T-cell (primary cell): Measurements from ENCODE around the gene LGALS7B. TPM values are rescaled to one million over a fixed set of nuclear protein-coding genes. Genes with fewer than 3 reads are reported as not detected.

Experiments used
- ATAC-seq, 4 experiments: fragments of 200-7000 bp in 3 of 4; fragments of 150-1000 bp in 1 of 4; cut with Tn5 transposase; replicated peaks in 1 of 4; 1 replicate in 3 of 4; 2 replicates in 1 of 4; pipeline ENCODE4 v1.10.0; 2021; ENCODE audit warnings: moderate library complexity in 3 of 4, mild to moderate bottlenecking in 2 of 4, moderate number of reproducible peaks in 1 of 4
- CTCF ChIA-PET, 2 donors: fragments of 300-600 bp; sonication (Branson Sonifier 250); formaldehyde crosslinking; loops; one replicate each; lab custom pipeline; 2022; ENCODE audit warnings: antibody characterized with exemption in 2 of 2; lab: Charles Lee
- POLR2A ChIA-PET, 2 donors: fragments of 300-600 bp; sonication (Branson Sonifier 250); formaldehyde crosslinking; loops; one replicate each; lab custom pipeline; 2022; ENCODE audit warnings: antibody characterized with exemption in 2 of 2; lab: Charles Lee
- DNase-seq, 35 experiments: peaks; one replicate each; pipeline versions ENCODE4 v3.0.0 to v3.0.0-alpha.2; 2013 to 2023
- H3K27ac ChIP-seq: one replicate; pipeline ENCODE4 v1.5.1; 2013; ENCODE audit warnings: low read length
- H3K27me3 ChIP-seq, 2 experiments: replicated peaks in 1 of 2; 1 replicate in 1 of 2; 2 replicates in 1 of 2; pipeline versions ENCODE4 v1.6.1 to v1.7.0; 2013; ENCODE audit warnings: low read length in 1 of 2, mixed read lengths in 1 of 2; ENCODE audit not compliant: control insufficient read depth in 2 of 2, insufficient read depth in 2 of 2; ENCODE audit errors: extremely low read depth in 1 of 2
- H3K36me3 ChIP-seq, 2 donors: 1 replicate in 1 of 2; 2 replicates in 1 of 2; pipeline versions ENCODE4 v1.6.1 to v1.7.0; 2013; ENCODE audit warnings: low read length in 1 of 2; ENCODE audit not compliant: control insufficient read depth in 2 of 2, insufficient read depth in 1 of 2; ENCODE audit errors: extremely low read depth in 1 of 2
- H3K4me1 ChIP-seq, 2 experiments: 1 replicate in 1 of 2; 2 replicates in 1 of 2; pipeline versions ENCODE4 v1.6.1 to v1.7.0; 2013; ENCODE audit warnings: low read length in 2 of 2, mixed read lengths in 1 of 2; ENCODE audit not compliant: insufficient read depth in 2 of 2, control insufficient read depth in 1 of 2; ENCODE audit errors: extremely low read depth in 1 of 2
- H3K4me3 ChIP-seq, 2 donors: 1 replicate in 1 of 2; 2 replicates in 1 of 2; pipeline versions ENCODE4 v1.5.1 to v1.7.0; 2013; ENCODE audit warnings: mild to moderate bottlenecking in 2 of 2, low read length in 1 of 2, moderate library complexity in 1 of 2; ENCODE audit not compliant: control insufficient read depth in 1 of 2; ENCODE audit errors: extremely low read depth in 1 of 2
- H3K9me3 ChIP-seq: 2 replicates; pipeline ENCODE4 v1.7.0; 2013
- H3K27ac Mint-ChIP-seq, 2 donors: one replicate each; pipeline ENCODE4 v1.8.0; 2020 to 2021; ENCODE audit warnings: mild to moderate bottlenecking in 2 of 2, mixed read lengths in 2 of 2
- H3K27me3 Mint-ChIP-seq, 2 donors: one replicate each; pipeline ENCODE4 v1.8.0; 2021 to 2022; ENCODE audit warnings: mixed read lengths in 2 of 2
- H3K36me3 Mint-ChIP-seq: one replicate; pipeline ENCODE4 v1.8.0; 2021; ENCODE audit warnings: mixed read lengths
- H3K4me1 Mint-ChIP-seq, 3 donors: one replicate each; pipeline ENCODE4 v1.8.0; 2020 to 2022; ENCODE audit warnings: mixed read lengths in 3 of 3, mild to moderate bottlenecking in 1 of 3
- H3K4me3 Mint-ChIP-seq, 3 donors: one replicate each; pipeline ENCODE4 v1.8.0; 2020 to 2022; ENCODE audit warnings: mild to moderate bottlenecking in 3 of 3, mixed read lengths in 3 of 3, moderate library complexity in 3 of 3
- H3K9me3 Mint-ChIP-seq, 3 donors: one replicate each; pipeline ENCODE4 v1.8.0; 2020 to 2022; ENCODE audit warnings: mixed read lengths in 3 of 3
- WGBS: methylation state at CpG from one replicate; pipeline ENCODE4 v1.1.5; 2013; ENCODE audit warnings: missing lambda C conversion rate; ENCODE audit not compliant: insufficient coverage; 5-methylcytosine and 5-hydroxymethylcytosine counted together
- total RNA-seq, 35 experiments: library from RNA in 6 of 35; stranded (reverse) in 6 of 35; fragments of 120-200 nt in 1 of 35; gene quantifications; one replicate each; pipeline versions ENCODE4 v1.2.1 to v1.2.4 and lab custom pipeline; 2013 to 2026

Gene LGALS7B
- total RNA-seq, 5 donors from 2014 or later (not counting 1 experiment from before 2014, with no cell fraction given) = not detected

DNA sequence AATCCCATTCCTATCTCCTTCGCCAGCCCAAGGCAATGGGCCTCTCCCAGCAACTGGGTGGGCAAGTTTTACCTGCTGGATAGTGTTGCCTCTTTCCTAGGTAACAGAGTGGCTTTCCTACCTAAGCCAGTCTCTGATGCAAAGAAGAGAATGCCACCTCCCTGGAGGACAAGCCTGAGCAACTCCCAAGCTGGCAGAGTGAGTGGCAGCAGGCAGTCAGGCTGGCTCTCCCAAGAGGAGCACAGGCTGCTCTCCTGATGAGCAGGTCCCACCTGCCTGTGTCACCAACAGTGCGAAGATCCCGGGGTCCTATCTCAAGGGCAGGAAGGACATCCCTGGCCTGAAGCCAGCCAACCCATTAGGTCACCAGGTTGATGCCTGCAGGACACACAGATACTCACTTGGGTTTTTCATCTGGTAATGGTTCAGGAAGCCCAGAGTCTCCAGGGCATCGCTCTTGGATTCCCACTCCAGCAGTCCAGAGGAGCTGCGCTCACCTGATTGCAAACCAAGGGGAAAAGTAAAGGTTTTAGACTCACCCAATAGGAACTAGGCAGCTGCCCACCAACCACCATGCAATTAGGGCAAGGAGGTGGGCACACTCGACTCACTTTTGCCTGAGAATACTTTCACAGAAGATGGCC, 48.1 kb downstream of the LGALS7B start:
- ATAC-seq (no peak), DNase-seq (no peak)
- 93% methylated on average over 4 of the region's 6 CpGs for WGBS
- Mint-ChIP-seq H3K27me3 (no peaks in the 10 kb centered on the region), H3K9me3 (no peaks in the 10 kb centered on the region), H3K36me3 (peaks cover 48% of the 10 kb centered on the region), H3K4me3 (no peak overlapping the region), H3K4me1 (peaks cover 20 to 38% (median 38%) of the 10 kb centered on the region in 3 donors), H3K27ac (peak overlapping the region in 1 of 2 donors; percentile 48)
- CTCF ChIA-PET = no interaction called here
- Histone ChIP-seq H3K36me3 (peaks cover 23 to 60% of the 10 kb centered on the region in 2 donors), H3K4me3 (no peak overlapping the region), H3K9me3 (no peaks in the 10 kb centered on the region), H3K27me3 (no peaks in the 10 kb centered on the region), H3K4me1 (peaks cover 9 to 42% of the 10 kb centered on the region in 2 experiments), H3K27ac (no peak overlapping the region)
- POLR2A ChIA-PET = interaction anchor here in 1 of 2 donors (0.6 kb wide), 1 partner anchor 20 kb away, joined by 3 read pairs; no protein-coding TSS in a partner anchor

DNA sequence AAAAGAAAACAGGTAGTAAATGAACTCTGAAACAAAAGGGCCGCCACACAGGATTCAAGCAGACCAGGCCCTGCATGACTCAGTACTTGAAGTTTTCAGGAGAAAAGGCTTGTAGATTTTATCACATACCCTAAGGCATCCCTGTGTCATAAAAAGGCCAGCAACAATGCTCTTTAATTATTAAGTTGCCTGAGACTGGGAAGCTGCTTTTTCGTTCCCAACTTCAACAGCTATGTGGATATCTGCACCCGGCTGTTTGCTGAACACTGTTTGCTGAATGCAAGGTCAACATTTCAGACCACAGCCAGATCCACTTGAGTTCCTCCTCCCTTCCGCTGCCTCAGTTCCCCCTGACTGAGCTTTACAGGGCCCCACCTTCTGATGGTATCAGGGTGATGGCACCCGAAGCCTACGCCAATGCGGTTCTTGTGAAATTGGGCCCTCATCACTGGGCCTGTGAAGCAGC, 48.7 kb downstream of the LGALS7B start:
- no peak overlapping the region for H3K4me3 Mint-ChIP-seq
- Histone ChIP-seq H3K27me3 (no peaks in the 10 kb centered on the region), H3K4me3 (no peak overlapping the region), H3K4me1 (peaks cover 11 to 42% of the 10 kb centered on the region in 2 experiments), H3K9me3 (no peaks in the 10 kb centered on the region), H3K27ac (no peak overlapping the region), H3K36me3 (peaks cover 23 to 63% of the 10 kb centered on the region in 2 donors)
- ATAC-seq (no peak), DNase-seq (no peak)
- WGBS = 98% methylated on average over 6 of the region's 7 CpGs
- no peaks in the 10 kb centered on the region for H3K27me3 Mint-ChIP-seq
- no peaks in the 10 kb centered on the region for H3K9me3 Mint-ChIP-seq
- H3K36me3 Mint-ChIP-seq = peaks cover 53% of the 10 kb centered on the region
- peak overlapping the region in 1 of 2 donors; percentile 48 for H3K27ac Mint-ChIP-seq
- CTCF ChIA-PET = no interaction called here
- POLR2A ChIA-PET = interaction anchor here in 1 of 2 donors (0.6 kb wide), 1 partner anchor 19 kb away, joined by 3 read pairs; no protein-coding TSS in a partner anchor
- peaks cover 22 to 42% (median 41%) of the 10 kb centered on the region in 3 donors for H3K4me1 Mint-ChIP-seq

DNA sequence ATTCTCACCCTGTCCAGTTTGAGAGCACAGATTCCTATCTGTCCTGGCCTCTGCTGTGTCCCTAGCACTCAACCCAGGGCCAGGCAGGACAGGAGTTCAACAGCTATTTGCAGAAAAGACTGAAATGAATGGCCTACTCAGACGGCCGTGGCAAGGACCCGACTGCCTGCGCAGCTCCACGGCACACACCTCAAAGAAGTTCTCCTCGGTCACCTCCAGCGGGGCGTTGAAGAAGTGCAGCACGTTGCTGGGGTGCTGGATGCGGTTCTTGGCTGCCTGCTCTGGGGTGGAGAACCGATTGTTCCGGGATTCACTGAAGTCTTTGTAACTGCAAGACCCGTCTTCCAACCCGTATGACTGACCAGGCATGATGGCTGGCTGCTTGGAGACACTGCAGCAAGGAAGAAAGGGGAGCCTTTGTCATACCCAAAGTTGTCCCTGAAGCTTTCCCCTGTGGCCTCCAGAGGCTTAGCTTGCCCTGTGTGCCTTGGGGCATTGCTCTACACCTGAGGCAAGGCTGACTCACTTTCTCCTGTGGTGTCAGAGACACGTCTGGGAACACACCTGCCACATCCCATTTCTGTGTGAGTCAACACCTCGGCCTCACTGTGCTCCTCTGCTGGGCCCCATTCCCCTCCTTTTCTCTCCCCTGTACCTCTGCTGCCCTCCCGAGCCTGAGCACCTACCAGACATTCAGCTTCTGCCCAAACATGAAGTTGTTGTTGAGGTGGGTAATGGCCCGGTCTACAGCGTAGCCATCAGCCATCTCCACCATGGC, 49.4 kb downstream of the LGALS7B start:
- ATAC-seq = no peak
- Histone ChIP-seq H3K27me3 (no peaks in the 10 kb centered on the region), H3K27ac (no peak overlapping the region), H3K4me3 (no peak overlapping the region), H3K36me3 (peaks cover 23 to 70% of the 10 kb centered on the region in 2 donors), H3K4me1 (peaks cover 18 to 49% of the 10 kb centered on the region in 2 experiments), H3K9me3 (no peaks in the 10 kb centered on the region)
- Mint-ChIP-seq H3K36me3 (peaks cover 59% of the 10 kb centered on the region), H3K4me1 (peaks cover 29 to 48% (median 46%) of the 10 kb centered on the region in 3 donors), H3K27me3 (no peaks in the 10 kb centered on the region), H3K27ac (peak overlapping the region; percentile 28 to 69), H3K4me3 (no peak overlapping the region), H3K9me3 (no peaks in the 10 kb centered on the region)
- 89% methylated on average over 10 of the region's 19 CpGs for WGBS
- peak in 1 of 35 experiments; percentile 41 for DNase-seq
- ChIA-PET CTCF (interaction anchor here in 1 of 2 donors (0.6 kb wide), 1 partner anchor 42 kb away, joined by 8 read pairs; no protein-coding TSS in a partner anchor), POLR2A (no interaction called here)

DNA sequence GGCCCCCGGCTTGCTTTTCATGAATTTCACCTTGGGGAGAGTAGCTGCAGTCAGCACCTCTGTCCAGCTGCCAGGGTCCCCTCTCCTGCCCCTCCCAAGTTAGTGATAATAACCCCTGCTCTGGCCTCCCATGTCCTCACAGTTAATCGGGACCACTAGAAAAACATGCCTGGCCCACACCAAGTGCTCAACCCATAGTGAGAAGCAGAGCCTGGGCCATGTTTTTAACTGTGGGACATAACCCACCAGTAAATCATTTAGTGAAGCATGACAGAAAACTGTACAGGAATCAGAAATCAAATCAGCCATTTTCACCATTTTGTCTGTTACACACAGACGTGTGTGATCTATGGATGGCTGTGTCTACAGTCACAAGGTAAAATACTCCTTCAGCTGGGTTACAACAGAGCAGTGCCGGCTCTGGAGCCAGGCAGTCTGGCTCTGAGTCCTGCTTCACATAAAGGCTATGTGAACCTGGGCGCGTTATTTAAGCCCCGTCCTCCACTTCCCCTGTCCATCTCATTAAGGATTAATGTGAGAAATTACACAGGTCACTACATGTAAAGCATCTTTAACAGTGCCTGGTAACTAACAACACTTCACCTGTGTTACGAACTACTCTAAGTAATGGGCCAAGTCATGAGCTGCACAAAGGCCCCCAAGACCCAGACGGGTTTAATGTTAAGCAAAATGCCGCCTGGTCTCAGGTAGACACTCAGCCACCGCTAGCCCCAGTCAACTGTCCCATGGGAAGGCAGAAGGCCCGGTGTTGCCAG, 50.2 kb downstream of the LGALS7B start:
- H3K4me3 ChIP-seq = no peak overlapping the region
- Mint-ChIP-seq H3K27me3 (no peaks in the 10 kb centered on the region), H3K27ac (peak overlapping the region; percentile 28 to 69), H3K36me3 (peaks cover 66% of the 10 kb centered on the region), H3K4me1 (peaks cover 37 to 56% (median 54%) of the 10 kb centered on the region in 3 donors), H3K9me3 (no peaks in the 10 kb centered on the region), H3K4me3 (no peak overlapping the region)
- POLR2A ChIA-PET = no interaction called here
- CTCF ChIA-PET = interaction anchor here in 1 of 2 donors (0.6 kb wide), 1 partner anchor 42 kb away, joined by 8 read pairs; no protein-coding TSS in a partner anchor
- no peak overlapping the region for H3K27ac ChIP-seq
- H3K27me3 ChIP-seq = no peaks in the 10 kb centered on the region
- DNase-seq (no peak), ATAC-seq (no peak)
- no peaks in the 10 kb centered on the region for H3K9me3 ChIP-seq
- WGBS = 91% methylated on average over 4 of the region's 12 CpGs
- H3K36me3 ChIP-seq = peaks cover 23 to 78% of the 10 kb centered on the region in 2 donors
- H3K4me1 ChIP-seq = peaks cover 26 to 57% of the 10 kb centered on the region in 2 experiments

DNA sequence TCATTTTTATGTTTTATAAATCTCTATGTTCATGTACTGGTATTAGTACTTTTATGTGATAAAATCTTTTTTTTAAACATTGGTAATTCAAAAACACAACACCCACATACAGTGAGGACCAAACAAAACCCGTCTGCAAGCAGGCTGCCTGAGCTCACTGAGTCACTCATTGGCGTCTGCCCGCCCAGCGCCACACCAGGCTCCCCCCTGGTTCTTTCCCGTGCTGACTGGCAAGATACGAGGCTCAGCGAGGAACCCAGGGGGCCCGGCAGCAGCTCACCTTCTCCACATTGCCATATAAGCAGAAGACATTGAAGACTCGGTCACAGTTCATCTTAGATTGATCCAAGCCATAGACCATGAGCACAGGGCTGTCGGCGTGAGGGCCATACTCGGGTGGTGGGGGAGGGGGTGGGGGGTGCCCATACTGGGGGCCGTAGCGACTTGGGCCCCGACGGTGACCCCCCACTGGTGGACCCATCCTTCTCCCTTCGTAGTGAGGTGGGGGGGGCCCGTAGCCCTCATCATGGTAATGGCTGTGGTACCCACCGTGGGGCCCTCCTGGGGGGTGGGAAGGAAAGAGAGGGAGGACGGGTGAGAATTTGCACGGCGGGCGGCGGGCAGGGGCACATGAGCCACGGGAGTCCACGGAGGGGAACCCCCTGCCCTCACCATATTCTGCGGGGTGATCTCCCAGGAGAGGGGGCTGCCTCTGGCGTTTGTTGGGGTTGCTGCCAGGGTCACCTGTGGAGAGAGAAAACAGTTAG, 51.0 kb downstream of the LGALS7B start:
- Histone ChIP-seq H3K4me3 (no peak overlapping the region), H3K36me3 (peaks cover 20 to 86% of the 10 kb centered on the region in 2 donors), H3K9me3 (no peaks in the 10 kb centered on the region), H3K4me1 (peaks cover 28 to 65% of the 10 kb centered on the region in 2 experiments), H3K27me3 (no peaks in the 10 kb centered on the region), H3K27ac (no peak overlapping the region)
- Mint-ChIP-seq H3K36me3 (peaks cover 71% of the 10 kb centered on the region), H3K27ac (peak overlapping the region; percentile 66 to 68), H3K9me3 (no peaks in the 10 kb centered on the region), H3K4me3 (peak overlapping the region in 1 of 3 donors; percentile 97), H3K4me1 (peaks cover 45 to 64% (median 62%) of the 10 kb centered on the region in 3 donors), H3K27me3 (no peaks in the 10 kb centered on the region)
- 82% methylated on average over 4 of the region's 28 CpGs for WGBS
- no peak for DNase-seq
- no peak for ATAC-seq
- CTCF ChIA-PET = no interaction called here
- POLR2A ChIA-PET = interaction anchor here in 1 of 2 donors (0.7 kb wide), 1 partner anchor 9 kb away, joined by 4 read pairs; the partner anchor contains the start of gene HNRNPL
